SK-N-MC (cell line): ENCODE results near the gene EIF2D.

Experiments used
- DNase-seq: peaks from one replicate; pipeline ENCODE4 v3.0.0-alpha.2; 2011; ENCODE audit warnings: low read depth, low spot score
- H3K27ac ChIP-seq: fragments of 200-600 bp; sonication (generic); 2 replicates; pipeline ENCODE4 v1.5.1; 2016; ENCODE audit warnings: mixed run types
- H3K36me3 ChIP-seq: fragments of 200-600 bp; sonication (generic); 2 replicates; pipeline ENCODE4 v1.6.1; 2017; ENCODE audit warnings: antibody characterized with exemption, low read length, mixed read lengths; ENCODE audit not compliant: insufficient read depth
- H3K4me3 ChIP-seq: fragments of 200-600 bp; sonication (generic); 2 replicates; pipeline ENCODE4 v1.5.1; 2016
- H3K9ac ChIP-seq: fragments of 200-600 bp; sonication (generic); 2 replicates; pipeline ENCODE4 v1.8.0; 2017; ENCODE audit warnings: mixed run types, mixed read lengths; ENCODE audit not compliant: insufficient read length
- H3K9me3 ChIP-seq: fragments of 200-600 bp; sonication (generic); 2 replicates; pipeline ENCODE4 v1.6.1; 2017; ENCODE audit warnings: low read depth, mild to moderate bottlenecking, antibody characterized with exemption, low read length, moderate library complexity, mixed read lengths
- EZH2 ChIP-seq: fragments of 200-600 bp; sonication (generic); IDR thresholded peaks from one replicate; pipeline ENCODE4 v1.6.1; 2017; ENCODE audit warnings: antibody characterized with exemption
- FOXP2 ChIP-seq: optimal IDR thresholded peaks from 2 replicates; pipeline ENCODE3; 2011; ENCODE audit warnings: mild to moderate bottlenecking, moderate library complexity; ENCODE audit not compliant: insufficient read depth; ENCODE audit errors: extremely low read length, control extremely low read depth
- POLR2AphosphoS5 ChIP-seq: IDR thresholded peaks from 2 replicates; pipeline ENCODE4 v1.6.1; 2012; ENCODE audit warnings: mild to moderate bottlenecking, low read depth, low read length, borderline replicate concordance

The EIF2D gene

GRCh38 chr1:206569556-206569955 lies 42.7 kb downstream of the EIF2D start:
- no peak for TF ChIP-seq FOXP2
- TF ChIP-seq POLR2AphosphoS5, result no peak
- TF ChIP-seq EZH2, result no peak
- Histone ChIP-seq H3K27ac (no peak overlapping the region), H3K9ac (no peak overlapping the region), H3K4me3 (no peak overlapping the region), H3K9me3 (no peaks in the 10 kb centered on the region), H3K36me3 (no peaks in the 10 kb centered on the region)
- no peak for DNase-seq

GRCh38 chr1:206568779-206569352 lies 43.4 kb downstream of the EIF2D start:
- no peak for DNase-seq
- H3K9me3 ChIP-seq, result no peaks in the 10 kb centered on the region
- H3K27ac ChIP-seq, result no peak overlapping the region
- no peak overlapping the region for H3K9ac ChIP-seq
- no peak for TF ChIP-seq EZH2
- TF ChIP-seq FOXP2, result no peak
- no peak for TF ChIP-seq POLR2AphosphoS5
- H3K4me3 ChIP-seq, result no peak overlapping the region
- H3K36me3 ChIP-seq, result no peaks in the 10 kb centered on the region

- no peak overlapping the region for H3K4me3 ChIP-seq
- H3K9me3 ChIP-seq, result no peaks in the 10 kb centered on the region
- TF ChIP-seq EZH2, result no peak
- no peak for TF ChIP-seq POLR2AphosphoS5
- TF ChIP-seq FOXP2, result no peak
- no peak for DNase-seq
- no peak overlapping the region for H3K9ac ChIP-seq
- H3K36me3 ChIP-seq, result no peaks in the 10 kb centered on the region
- no peak overlapping the region for H3K27ac ChIP-seq
Observed at GRCh38 chr1:206568256-206568655, 44.0 kb downstream of the EIF2D start.

GRCh38 chr1:206566999-206567398 lies 45.3 kb downstream of the EIF2D start:
- H3K27ac ChIP-seq, result no peak overlapping the region
- no peaks in the 10 kb centered on the region for H3K9me3 ChIP-seq
- no peak for DNase-seq
- TF ChIP-seq FOXP2 (no peak), POLR2AphosphoS5 (no peak), EZH2 (no peak)
- H3K36me3 ChIP-seq, result no peaks in the 10 kb centered on the region
- H3K4me3 ChIP-seq, result no peak overlapping the region
- H3K9ac ChIP-seq, result no peak overlapping the region

- Histone ChIP-seq H3K27ac (no peak overlapping the region), H3K9me3 (no peaks in the 10 kb centered on the region), H3K9ac (no peak overlapping the region), H3K36me3 (no peaks in the 10 kb centered on the region), H3K4me3 (no peak overlapping the region)
- no peak for DNase-seq
- TF ChIP-seq EZH2 (no peak), FOXP2 (no peak), POLR2AphosphoS5 (no peak)
Observed at GRCh38 chr1:206565995-206566394, 46.3 kb downstream of the EIF2D start.

GRCh38 chr1:206563367-206564207 lies 48.7 kb downstream of the EIF2D start:
- Histone ChIP-seq H3K27ac (no peak overlapping the region), H3K9ac (no peak overlapping the region), H3K4me3 (no peak overlapping the region), H3K9me3 (no peaks in the 10 kb centered on the region), H3K36me3 (no peaks in the 10 kb centered on the region)
- no peak for DNase-seq
- TF ChIP-seq FOXP2, result no peak
- no peak for TF ChIP-seq EZH2
- TF ChIP-seq POLR2AphosphoS5, result no peak

GRCh38 chr1:206560007-206560716 lies 52.1 kb downstream of the EIF2D start:
- no peak overlapping the region for H3K27ac ChIP-seq
- H3K36me3 ChIP-seq, result no peaks in the 10 kb centered on the region
- H3K9me3 ChIP-seq, result no peaks in the 10 kb centered on the region
- H3K4me3 ChIP-seq, result no peak overlapping the region
- DNase-seq, result no peak
- no peak overlapping the region for H3K9ac ChIP-seq
- TF ChIP-seq POLR2AphosphoS5 (no peak), EZH2 (no peak), FOXP2 (no peak)

- TF ChIP-seq POLR2AphosphoS5, result no peak
- TF ChIP-seq FOXP2, result no peak
- no peak for TF ChIP-seq EZH2
- Histone ChIP-seq H3K27ac (no peak overlapping the region), H3K4me3 (no peak overlapping the region), H3K36me3 (no peaks in the 10 kb centered on the region), H3K9ac (no peak overlapping the region), H3K9me3 (no peaks in the 10 kb centered on the region)
- no peak for DNase-seq
Observed at GRCh38 chr1:206559672-206559995, 52.6 kb downstream of the EIF2D start.
